Lower leg skin (tissue), 4 donors: ENCODE results near the gene USP40. TPM values are rescaled to one million over a fixed set of nuclear protein-coding genes. Genes with fewer than 3 reads are reported as not detected.
A peak's percentile ranks its signal among the peaks of the same experiment; 100 is the strongest.

Experiments
- DNase-seq, 2 donors: peaks; one replicate each; pipeline ENCODE4 v3.0.0-alpha.2; 2019; ENCODE audit warnings: low spot score in 2 of 2
- H3K4me3 ChIP-seq: fragments of 200-600 bp; sonication (generic); 2 replicates; pipeline ENCODE4 v1.5.1; 2017; ENCODE audit warnings: mild to moderate bottlenecking, low read depth; ENCODE audit not compliant: poor library complexity, severe bottlenecking
- CTCF ChIP-seq, 3 donors: fragments of 450-650 bp; IDR thresholded peaks; one replicate each; pipeline ENCODE4 v1.5.1; 2016; ENCODE audit warnings: antibody characterized with exemption in 3 of 3, mild to moderate bottlenecking in 3 of 3, moderate library complexity in 2 of 3
- POLR2A ChIP-seq, 2 donors: fragments of 450-650 bp; IDR thresholded peaks; one replicate each; pipeline ENCODE4 v1.6.1; 2016 to 2017; ENCODE audit warnings: antibody characterized with exemption in 2 of 2, mild to moderate bottlenecking in 1 of 2, moderate library complexity in 1 of 2
- WGBS, 2 donors: methylation state at CpG; one replicate each; pipeline ENCODE4 v1.1.5; 2018; 5-methylcytosine and 5-hydroxymethylcytosine counted together
- intact Hi-C: fragments of 100-400 bp; cut with DNase I; formaldehyde crosslinking; loops from one replicate; pipeline ENCODE4 v1.15.0; 2023; ENCODE audit warnings: low total_unique reads
- total RNA-seq, 4 donors: library from RNA; depleted of rRNA; stranded (reverse); fragments of >200 nt; gene quantifications; one replicate each; pipeline ENCODE4 v1.1.0, GENCODE V29; 2016

Gene USP40
- total RNA-seq, 4 donors from 2014 or later, result 26.9 to 38.7 (median 37.4) TPM

DNA sequence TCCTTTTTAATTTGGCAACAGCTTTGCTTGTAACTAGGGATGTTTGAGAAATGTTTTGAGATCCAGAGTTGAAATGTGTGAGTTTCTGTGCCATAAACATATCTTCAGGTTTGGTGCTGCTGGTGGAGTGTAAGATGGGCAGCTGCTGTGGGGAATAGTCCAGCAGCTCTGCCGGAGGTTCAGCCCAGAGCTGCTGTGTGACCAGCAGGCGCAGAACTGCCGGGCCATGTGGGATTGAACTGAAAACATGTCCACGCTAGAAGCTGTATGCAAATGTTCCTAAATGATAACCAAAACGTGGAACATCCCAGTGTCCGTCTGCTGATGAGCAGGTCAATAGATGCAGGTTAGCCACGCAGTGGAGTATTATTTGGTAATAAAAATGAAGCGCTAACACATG is 112.7 kb downstream of the USP40 start:
- no peak overlapping the region for H3K4me3 ChIP-seq
- TF ChIP-seq CTCF (IDR thresholded peaks at IDR 0.05) (no peak), POLR2A (IDR thresholded peaks at IDR 0.05) (no peak)
- DNase-seq, result no peak
- intact Hi-C loops, result no loop called here
- 91% methylated on average over 8 of the region's 8 CpGs for WGBS, 2 donors

GRCh38 chr2:233453111-233453915 is 113.3 kb downstream of the USP40 start:
- intact Hi-C loops, result no loop called here
- no peak for DNase-seq
- TF ChIP-seq POLR2A (IDR thresholded peaks at IDR 0.05), result no peak
- TF ChIP-seq CTCF (IDR thresholded peaks at IDR 0.05), result no peak
- H3K4me3 ChIP-seq, result no peak overlapping the region
- 81 to 89% methylated on average over 10 of the region's 10 CpGs for WGBS, 2 donors

GRCh38 chr2:233451950-233452349 is 114.6 kb downstream of the USP40 start:
- DNase-seq, result no peak
- intact Hi-C loops, result no loop called here
- no peak for TF ChIP-seq POLR2A (IDR thresholded peaks at IDR 0.05)
- no peak for TF ChIP-seq CTCF (IDR thresholded peaks at IDR 0.05)
- no peak overlapping the region for H3K4me3 ChIP-seq
- WGBS, 2 donors, result 87% methylated on average over 9 of the region's 9 CpGs

- no peak overlapping the region for H3K4me3 ChIP-seq
- intact Hi-C loops, result no loop called here
- WGBS, 2 donors, result 95 to 97% methylated on average over 22 of the region's 22 CpGs
- TF ChIP-seq POLR2A (IDR thresholded peaks at IDR 0.05), result no peak
- TF ChIP-seq CTCF (IDR thresholded peaks at IDR 0.05), result no peak
- no peak for DNase-seq
Measured at GRCh38 chr2:233450864-233451575, 115.6 kb downstream of the USP40 start.

DNA sequence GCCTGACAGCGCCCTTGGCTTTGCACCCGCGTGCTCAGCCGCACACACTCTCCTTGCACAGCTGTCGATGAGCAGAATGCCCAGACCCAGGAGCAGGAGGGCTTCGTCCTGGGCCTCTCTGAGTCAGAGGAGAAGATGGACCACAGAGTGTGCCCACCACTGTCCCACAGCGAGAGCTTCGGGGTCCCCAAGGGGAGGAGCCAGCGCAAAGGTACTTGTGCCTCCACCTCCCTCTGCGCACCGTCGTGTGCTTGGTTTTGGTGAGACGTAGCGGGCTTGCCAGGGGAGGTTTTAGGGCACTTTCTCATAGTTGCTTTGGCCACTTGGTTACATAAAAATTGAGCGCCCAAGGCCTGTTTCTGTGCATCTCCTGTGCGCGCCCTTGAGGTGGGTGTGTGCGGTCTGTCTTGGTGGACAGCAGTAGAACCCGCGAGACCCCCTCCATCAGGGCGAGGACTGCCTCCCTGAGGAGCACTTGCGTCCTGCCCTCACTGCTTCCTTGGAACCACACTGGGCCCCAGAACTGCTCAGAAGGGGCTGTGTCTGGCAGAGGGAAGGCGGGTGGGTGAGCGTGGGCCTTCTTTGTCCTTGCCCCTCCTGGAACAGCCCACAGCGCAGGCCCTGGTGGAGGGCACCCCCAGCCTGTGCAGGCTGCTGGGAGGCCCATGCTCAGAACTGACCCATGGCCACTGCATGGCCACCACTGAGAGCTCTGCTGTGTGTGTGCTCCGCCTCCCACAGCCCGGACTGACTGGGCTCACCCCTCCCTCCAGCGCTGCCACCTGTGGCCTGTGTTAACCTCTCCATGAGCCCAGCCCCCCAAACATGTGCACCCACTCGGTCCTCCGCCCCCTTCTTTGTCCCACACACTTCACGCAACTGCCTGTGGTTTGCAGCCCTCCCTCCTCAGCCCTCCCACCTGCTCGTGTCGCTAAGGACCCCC is 116.4 kb downstream of the USP40 start:
- DNase-seq, result peak in 1 of 2 donors; percentile 60
- WGBS, 2 donors, result 95 to 97% methylated on average over 29 to 33 of the region's 33 CpGs
- no peak overlapping the region for H3K4me3 ChIP-seq
- intact Hi-C loops, result no loop called here
- TF ChIP-seq CTCF (IDR thresholded peaks at IDR 0.05), result no peak
- TF ChIP-seq POLR2A (IDR thresholded peaks at IDR 0.05), result no peak
